NCI-H69 (cell line): ENCODE measurements around the gene FNDC11.

Source experiments
- DNase-seq: peaks from one replicate; lab custom pipeline; 2025; lab: John Stamatoyannopoulos, UW

Gene FNDC11

DNA sequence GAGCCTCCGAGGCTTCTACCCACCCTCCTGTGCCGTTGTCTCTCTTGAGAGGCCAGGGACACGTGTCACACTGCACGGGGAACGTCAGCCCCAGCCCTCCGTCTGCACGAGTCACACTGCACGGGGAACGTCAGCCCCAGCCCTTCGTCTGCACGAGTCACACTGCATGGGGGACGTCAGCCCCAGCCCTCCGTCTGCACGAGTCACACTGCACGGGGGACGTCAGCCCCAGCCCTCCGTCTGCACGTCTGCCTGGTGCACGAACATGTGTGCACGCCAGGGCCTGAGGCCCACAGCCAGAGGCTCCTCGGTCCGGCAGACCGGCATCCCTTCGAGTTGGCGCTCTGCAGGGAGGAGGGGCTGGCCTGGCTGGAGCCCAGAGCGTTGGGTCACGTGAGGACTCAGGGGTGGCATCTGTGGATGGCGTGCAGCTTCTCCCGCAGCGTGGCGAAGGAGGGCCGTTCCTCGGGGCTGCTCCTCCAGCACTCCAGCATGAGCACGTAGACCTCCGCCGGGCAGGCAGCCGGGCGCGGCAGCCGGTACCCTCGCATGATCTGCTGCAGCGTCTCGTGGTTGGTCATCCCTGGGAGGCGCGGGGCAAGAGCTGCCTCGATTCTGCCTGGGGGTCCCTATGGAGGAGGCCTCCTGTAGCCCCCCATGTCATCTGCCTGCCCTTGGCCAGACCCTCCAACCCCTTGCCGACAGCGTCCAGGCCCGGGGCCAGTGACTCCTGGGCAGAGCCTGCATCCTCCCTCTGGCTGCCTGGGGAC lies 13.4 kb upstream of the FNDC11 start:
- no peak for DNase-seq

DNA sequence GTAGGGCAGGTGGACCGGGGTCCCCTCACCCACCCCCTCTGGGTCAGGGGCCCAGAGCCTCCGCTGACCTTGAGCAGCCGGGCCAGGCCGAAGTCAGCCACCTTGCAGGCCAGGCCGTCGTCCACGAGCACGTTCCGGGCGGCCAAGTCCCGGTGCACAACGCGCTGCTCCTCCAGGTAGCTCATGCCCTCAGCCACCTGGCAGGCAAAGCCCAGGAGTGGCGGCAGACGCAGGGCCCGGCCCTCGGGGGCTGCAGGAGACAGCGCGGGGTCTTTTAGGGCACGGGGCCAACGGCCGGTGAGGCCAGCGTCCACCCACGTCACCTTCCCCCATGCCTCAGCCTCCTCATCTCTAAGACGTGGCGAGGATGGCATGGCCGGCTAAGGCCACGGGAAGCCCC lies 12.6 kb upstream of the FNDC11 start:
- DNase-seq: no peak

DNA sequence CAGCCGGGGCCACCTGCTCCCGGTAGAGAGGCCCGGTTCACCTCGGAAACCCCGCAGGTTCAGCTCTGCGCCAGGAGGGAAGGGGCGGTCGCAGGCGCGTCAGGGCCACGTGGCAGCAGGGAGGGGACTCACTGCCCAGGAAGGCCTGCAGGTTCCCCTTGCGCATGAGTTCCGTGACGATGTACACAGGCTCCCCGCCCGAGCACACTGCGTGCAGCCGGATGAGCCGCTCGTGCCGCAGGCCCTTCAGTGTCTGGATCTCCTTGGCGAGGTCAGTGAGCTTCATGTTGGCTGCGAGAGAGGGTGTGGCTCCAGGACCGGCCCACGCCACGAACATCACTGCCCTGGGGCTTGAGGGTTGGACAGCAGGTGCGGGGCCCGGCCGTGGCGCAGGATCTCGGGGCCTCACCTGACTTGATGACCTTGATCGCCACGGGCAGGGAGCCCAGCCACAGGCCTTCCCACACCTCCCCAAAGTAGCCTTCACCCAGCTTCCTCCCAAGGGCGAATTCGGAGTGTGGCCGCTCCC lies 11.9 kb upstream of the FNDC11 start:
- DNase-seq: peak; percentile 87

DNA sequence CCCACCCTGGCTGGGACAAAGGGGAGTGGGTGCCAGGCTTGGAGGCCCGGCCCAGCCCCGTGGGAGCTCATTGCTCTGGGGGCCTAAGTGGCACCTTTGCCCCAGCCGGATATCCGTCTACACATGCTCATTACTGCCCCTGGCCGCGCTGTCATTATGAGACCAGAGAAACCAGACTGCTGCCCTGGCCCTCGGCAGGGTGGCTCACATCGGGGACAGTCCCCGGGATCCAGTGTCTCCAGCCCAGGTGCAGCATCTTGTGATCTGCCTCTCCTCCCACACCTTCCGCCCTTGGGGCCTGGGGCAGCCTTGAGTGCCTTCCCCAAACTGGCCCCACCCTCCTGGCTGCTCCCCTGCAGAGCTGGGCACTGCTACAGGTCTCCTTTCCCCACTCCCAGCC lies 11.3 kb upstream of the FNDC11 start:
- DNase-seq: no peak

DNA sequence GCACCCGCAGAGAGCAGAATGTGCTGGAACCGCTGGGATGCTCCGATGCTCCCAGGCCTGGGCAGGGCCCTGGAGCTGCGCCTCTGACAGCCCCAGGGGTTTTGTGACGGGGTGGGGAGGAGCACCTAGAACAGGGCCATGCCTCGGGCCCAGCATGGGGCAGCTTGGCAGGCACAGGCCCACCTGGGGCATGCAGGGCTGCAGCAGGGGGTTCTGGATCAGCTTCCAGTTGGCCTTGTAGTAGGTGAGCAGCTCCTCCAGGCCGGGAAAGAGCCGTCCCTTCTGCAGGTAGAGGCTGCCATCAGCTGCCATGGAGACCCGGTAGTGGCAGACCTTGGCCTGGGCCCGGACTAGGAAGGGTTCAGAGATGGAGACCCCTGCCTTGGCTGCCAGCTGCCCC lies 10.8 kb upstream of the FNDC11 start:
- DNase-seq: no peak

DNA sequence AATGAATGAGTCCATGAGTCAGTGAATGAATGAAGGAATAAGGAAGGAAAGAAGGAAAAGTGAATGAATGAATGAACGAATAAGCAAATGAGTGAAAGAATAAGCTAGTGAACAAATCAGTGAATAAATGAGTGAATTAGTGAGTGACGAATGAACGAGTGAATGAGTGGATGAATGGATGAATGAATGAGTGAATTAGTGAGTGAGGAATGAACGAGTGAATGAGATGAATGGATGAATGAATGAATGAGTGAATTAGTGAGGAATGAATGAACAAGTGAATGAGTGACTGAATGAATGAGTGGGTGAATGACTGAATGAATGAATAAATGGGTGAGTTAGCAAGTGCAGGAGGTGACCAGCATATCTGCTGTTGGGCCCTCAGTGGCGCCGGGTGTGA lies 10.2 kb upstream of the FNDC11 start:
- DNase-seq: no peak

DNA sequence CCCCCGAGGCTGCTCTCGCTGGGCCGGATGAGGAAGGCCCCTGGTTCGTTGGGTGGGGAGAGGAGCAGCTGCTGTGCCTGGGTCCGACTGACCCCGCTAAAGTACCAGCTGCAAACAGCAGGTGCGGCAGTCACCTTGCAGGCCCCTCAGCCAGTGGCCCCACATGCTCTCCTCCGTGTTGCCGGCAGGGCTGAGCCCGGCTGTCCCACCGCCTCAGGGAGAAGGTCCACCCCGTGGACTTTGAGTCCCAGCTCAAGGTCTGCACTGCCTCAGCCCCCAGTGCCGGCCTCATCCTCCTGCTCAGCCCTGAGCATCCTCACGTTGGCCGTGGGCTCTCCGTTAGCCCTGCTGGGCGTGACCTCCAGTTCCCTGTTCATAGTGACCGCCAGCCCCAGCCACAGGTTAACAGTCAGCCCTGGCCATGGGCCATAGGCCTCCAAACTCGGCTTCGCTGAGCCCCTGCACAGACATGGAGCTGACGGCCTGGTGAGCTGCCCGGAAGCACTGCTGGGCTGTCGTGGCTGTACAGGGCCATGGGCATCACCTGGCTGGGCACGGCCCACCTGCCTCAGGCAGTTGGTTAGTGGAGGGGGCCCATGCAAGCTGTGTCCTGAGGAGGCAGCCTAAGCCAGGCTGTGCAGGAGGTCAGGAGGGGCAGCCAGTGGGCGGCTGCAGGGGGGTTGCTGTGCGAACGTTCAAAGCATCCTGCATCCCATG lies 9.6 kb upstream of the FNDC11 start:
- DNase-seq: no peak

DNA sequence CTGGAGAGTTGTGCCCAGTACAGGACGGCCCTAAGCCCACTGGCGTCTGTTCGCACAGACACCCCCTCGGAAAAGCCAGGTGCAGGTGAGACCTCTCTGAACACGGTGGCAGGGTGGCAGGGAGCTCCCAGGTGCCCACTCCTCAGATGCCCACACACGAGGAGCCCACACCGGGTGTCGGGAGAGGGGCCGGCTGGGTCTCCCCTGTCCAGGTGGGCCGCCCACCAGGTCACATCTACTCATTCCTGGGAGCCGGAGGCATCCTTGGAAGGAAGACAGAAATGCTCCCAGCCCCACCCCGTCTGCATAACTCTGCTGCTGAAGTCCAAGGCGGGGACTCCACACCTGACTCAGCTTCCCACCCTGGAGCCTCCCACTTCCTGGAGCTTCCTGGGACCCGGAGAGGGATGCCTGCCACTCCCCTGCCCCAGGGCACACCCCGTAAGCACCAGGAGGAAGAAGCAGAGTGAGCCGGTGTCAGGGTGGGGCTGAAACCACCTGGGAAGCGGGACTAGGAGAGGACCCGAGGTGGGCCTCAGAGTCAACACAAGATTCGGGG lies 8.9 kb upstream of the FNDC11 start:
- peak; percentile 59 for DNase-seq

DNA sequence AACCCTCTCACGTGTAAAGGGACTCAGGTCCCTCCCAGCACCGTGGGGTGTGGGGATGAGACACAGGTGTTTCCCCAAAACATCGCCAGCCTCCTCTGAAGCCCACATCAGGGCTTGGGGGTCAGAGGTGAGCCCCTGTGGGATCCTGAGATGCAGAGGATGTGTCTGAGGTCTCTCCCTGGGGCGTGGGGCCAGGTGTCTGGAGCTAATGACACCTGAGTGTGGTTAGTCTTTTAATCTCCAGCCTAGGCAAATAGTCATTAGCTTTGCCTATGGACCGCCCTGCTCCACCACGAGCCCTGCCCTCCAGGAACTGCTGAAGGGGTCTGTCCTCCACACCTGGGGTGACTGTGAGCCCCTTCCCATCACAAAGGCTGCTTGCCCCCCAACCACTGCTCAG lies 8.1 kb upstream of the FNDC11 start:
- DNase-seq: peak; percentile 74

DNA sequence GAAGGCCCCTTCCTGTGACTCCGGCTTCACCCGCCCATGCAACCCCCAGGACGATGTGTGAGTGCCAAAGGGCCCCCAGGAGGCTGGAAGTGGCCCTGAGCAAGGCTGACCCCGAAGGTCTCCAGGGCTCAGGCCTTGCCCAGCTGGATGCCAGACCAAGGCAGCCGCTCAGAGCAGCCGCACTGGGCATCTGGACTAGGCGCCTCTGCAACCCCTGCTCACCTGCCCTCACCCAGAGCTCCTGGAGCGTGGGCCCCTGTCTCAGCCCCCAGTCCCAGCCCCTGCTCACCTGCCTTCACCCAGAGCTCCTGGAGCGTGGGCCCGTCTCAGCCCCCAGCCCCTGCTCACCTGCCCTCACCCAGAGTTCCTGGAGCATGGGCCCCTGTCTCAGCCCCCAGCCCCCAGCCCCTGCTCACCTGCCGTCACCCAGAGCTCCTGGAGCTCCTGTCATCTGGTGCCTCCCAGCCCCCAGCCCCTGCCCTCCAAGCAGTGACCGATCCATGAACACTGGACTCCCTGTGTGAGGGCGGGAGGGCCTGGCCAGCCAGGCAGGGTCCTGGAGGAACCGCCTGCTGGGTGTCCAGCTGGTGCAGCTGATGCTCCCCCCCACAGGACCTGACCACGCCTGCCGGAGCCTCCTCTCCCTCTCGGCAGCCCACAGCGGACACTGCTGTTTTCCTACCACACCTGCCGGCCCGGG lies 7.6 kb upstream of the FNDC11 start:
- DNase-seq: no peak

DNA sequence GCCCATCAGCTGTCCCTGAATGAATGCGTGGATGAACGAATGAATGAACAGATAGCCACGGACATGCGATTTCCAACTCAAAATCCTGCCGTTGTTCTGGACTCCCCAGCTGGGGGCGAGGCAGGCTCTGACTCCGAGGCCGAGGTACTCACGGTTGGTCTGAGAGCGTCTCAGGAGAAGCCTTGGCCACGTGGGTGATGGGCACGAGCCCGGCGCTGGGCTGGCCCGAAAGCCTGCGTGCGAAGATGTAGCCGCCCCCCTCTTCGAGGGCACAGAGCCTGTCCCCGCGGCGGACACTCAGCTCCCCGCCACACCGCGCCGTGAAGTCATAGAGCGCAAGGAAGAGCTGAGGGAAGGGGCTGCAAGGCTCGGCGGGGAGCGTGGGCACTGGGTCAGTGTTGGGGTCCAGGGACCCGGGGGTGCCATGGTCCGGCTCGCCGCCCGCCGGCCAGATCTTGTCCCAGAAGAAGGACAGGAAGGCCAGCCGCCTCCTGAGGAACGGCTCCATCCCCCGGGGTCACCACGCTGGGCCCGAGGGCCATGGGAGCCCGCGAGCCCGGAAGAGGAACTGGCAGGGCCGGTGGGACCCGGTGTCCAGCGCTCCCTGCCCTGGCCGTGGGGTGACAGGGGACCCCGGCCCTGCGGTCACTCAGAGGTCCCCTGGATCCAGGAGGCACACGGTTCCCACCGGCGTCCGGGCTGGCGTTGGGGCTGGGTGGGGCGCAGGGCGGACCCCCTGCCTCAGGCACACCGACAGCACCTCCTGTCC lies 6.8 kb upstream of the FNDC11 start:
- no peak for DNase-seq

DNA sequence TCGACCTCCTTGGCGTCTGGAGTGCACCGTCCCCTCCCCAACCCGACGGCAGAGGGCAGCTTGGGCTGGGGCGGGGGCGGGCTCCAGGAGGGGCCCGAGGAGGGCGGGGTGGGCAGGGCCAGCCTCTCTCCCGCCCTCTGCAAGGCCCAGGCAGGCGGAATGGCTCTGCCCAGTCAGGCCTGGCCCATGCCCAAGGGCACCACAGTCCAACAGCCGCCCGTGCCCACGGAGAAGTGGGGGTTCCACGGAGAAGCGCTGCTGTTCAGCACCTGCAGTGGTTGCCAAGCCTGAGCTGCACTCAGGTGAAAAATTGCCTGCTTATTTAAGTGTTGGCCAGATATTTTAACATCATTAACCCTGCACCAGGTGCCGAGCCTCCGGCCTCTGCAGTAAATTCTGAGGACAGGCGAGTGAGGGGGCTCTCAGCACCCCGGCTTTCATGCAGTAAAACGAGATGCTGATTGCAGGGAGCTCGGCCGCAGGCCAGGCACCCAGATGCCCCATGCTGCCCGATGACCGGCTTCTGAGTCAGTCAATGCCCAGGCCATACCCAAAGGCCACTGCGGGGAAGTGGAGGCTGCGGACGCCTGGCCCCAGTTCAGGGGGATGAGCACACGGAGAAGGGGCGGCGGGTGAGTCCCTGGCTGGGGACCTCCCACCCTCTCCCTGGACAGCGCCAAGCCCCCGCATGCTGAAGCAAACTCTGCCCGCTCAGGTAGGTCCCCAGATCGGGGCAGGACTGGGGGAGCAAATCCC lies 6.1 kb upstream of the FNDC11 start, which contains the start of gene SRMS:
Gene SRMS, minus strand, starts transcription at position 25 of the 756 bp plus-strand sequence. CDS start 286 bp downstream, outside the sequence.
- no peak for DNase-seq

DNA sequence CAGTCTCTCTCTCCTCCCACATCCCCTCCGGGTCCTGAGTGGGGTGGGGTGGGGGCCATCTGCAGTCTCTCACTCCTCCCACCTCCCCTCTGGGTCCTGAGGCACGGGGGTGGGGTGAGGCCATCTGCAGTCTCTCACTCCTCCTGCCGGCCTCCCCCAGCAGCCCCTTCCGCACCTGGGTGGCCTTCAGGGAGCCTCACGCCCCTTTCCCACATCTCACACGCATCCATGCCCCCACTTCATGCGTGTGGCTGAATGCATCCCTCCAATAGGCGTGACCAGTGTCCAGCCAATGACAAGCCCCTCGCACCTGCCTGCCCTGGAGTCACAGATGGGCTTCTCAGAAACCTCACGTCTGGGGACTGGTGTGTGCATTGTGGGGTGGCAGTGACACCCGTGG lies 5.4 kb upstream of the FNDC11 start:
- DNase-seq: no peak

DNA sequence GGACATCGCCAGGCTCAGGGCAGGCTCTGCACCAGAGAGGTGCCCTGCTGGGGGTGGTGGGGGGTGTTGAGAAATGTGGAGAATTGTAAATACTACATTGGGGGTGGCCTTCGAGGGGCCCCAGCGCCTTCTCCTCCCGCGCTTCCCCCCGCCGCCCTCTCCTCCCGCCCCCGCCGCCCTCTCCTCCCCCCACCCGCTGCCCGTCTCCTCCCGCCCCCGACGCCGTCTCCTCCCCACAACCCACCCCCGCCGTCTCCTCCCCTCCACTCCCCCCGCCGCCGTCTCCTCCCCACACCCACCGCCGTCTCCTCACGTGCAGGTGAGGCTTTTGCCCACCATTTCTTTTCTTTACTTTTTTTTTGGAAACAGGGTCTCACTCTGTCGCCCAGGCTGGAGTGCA lies 4.9 kb upstream of the FNDC11 start:
- DNase-seq: no peak

DNA sequence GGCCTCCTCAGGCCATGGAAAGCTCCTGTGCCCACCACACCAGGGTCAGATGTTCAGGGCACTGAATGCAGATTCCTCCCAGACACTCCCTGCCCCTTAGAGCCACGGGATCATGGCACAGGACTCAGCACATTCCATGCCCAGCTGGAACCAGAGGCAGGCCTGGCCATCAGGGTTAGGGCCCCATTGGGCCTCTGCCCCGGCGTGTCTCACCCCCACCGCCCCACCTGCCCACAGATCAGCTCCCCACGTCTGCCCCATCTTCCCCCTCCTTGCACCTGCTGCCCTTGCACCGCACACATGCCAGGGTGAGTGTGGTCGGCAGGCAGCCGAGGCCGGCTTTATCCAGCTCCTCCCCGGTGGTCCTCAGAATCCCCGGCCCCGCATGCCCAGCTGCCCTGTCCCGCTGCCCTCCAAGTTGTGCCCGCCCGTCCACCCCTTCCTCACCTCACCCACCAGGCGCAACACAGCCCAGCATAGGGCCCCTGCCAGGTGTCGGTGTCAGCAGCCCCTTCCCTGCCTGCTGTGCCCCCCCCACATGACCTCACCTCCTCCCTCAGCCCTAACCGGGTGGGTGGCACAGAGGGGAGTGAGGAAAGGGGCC lies 4.2 kb upstream of the FNDC11 start:
- DNase-seq: no peak

DNA sequence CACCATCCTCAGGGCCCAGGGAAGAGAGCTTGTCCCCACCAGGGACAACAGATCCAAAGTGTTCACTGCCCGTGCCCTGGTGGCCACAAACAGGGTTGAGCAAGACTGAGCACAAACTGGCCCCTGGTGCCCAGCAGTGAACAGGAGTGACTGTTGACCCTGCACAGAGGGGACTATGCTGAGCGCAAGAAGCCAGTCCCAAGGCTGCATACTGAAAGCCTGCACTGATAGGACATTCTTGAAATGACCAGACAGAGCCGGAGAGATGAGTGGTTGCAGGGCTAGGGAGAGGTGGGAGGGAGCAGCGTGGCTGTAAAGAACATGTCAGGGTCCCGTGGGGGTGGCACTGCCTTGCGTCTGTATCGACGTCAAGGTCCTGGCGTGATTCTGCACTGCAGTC lies 2.9 kb upstream of the FNDC11 start:
- no peak for DNase-seq

DNA sequence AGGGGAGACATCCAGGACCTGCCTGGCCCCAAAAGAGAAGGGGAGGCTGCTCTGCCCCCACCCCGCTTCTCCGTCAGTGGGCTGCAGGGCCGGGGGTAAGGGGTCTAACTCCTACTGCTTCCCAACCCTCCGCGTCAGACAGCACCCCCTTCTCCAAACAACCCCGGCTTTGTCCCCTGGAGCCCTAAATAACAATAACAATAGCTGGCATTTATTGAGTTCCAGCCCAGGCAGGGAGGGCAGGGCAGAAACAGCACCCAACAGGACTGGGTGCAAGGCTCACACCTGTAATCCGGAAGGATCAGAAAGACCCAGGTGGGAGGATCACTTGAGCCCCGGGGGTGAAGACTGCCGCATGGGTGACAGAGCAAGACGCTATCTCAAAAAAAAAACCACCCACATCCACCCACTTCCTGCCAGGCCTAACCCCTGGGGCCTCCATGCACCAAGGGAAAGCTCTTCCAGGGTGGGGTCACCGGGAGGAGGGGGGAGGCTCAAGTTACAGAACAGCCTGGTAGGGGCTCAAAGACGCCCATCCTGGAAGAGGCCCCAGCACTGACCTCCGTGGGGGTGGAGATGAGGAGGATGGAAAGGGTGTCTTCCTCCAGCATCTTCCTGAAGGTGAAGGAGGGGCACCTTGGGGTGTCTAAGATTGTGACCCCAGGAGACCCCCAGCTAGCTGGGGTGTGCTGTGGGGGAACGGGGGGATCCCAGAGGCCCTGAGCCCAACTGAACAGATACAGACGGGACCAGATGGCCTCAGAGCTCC lies 1.3 kb upstream of the FNDC11 start:
- peak; percentile 77 for DNase-seq

DNA sequence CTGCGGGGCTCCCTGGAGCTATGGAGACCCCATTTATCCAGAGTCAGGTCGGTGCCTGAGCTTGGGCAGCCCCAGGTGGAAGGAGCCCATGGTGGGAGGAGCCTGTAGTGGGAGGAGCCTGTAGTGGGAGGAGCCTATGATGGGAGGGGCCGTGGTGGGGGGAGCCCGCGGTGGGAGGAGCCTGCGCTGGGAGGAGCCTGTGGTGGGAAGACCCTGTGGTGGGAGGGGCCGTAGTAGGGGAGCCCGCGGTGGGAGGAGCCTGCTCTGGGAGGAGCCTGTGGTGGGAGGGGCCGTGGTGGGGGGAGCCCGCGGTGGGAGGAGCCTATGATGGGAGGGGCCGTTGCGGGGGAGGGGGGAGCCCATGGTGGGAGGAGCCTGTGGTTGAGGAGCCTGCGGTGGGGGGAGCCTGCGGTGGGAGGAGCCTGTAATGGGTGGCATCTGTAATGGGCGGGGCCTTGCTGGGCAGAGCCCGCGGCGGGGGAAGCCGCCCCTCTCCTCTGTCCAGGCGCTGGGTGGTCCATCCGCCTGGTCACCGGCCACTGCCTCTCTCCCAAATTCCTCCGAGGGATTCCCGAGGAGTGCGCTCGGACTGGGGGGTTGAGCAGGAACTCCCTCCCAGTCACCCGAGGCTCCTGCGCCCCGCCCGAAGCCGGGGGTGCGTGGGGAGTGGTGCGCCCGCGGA lies 567 bp upstream of the FNDC11 start:
- DNase-seq: peak; percentile 77
